ENCODE data around the gene CGN. TPM values are rescaled to one million over a fixed set of nuclear protein-coding genes. Genes with fewer than 3 reads are reported as not detected.

Gene CGN
- total and polyA plus RNA-seq, 2 donors (not counting 1 experiment from before 2014, with no cell fraction given) = 0.17 TPM

DNA sequence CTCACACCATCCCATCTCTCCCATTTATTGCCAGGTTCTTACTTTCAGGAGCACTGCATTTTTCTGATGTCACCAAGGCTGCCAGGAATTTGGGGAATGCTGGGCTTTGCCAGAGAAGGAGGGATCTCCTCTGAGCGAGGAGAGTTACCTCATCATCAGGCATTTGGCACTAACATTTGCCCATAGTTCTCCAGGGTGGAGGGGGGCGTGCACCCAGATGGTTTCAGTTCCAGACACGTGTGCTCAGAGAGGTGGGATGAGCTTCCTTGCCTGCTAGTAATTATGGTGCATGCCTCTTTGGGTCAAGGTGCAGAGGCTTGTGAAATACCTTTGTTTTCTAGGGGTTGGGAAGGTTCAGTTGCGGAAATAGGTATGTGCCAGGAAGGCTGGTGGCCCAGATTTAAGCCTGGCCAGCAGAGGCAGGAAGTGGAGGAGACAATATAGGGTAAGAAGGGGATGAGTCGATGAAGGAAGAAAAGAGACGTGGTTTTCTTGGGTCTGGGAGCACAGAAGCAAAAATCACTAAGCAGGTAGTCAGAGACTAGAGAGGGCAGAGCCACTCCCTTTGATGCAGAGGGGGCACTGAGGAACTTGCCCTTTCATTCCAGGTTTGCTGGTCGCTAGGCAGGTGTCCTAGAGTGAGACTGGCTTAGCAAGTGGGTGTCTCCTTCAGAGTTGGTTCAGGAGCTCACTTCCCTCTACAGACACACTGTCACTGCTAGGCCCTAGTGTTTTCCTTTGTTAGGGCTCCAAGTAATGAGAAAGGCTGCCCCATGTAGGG is 36.1 kb downstream of the CGN start:
- Histone ChIP-seq H3K9me3 (ENCODE audit: control insufficient read depth, insufficient read depth, low read depth, low read length) (no peaks in the 10 kb centered on the region), H3K79me2 (ENCODE audit: control insufficient read depth, insufficient read depth, low read length) (no peaks in the 10 kb centered on the region), H3K4me1 (ENCODE audit: control insufficient read depth, extremely low read depth, insufficient read depth, low read length) (peaks cover 36% of the 10 kb centered on the region), H3K4me3 (replicated peaks in 1 of 4; ENCODE audit: control extremely low read depth in 1 of 4, insufficient read depth in 1 of 4, low read depth in 3 of 4, low read length in 4 of 4) (peak overlapping the region in 1 of 4 experiments; percentile 9), H3K27me3 (ENCODE audit: control insufficient read depth, insufficient read depth, low read length) (no peaks in the 10 kb centered on the region), H3K36me3 (ENCODE audit: control insufficient read depth, insufficient read depth, low read length) (no peaks in the 10 kb centered on the region), H3K4me2 (ENCODE audit: extremely low read depth, insufficient read depth, low read length) (peak overlapping the region; percentile 55), H3K27ac (ENCODE audit: insufficient read depth, low read length) (peak overlapping the region; percentile 50), H4K20me1 (ENCODE audit: control insufficient read depth, extremely low read depth, insufficient read depth, low read length) (no peaks in the 10 kb centered on the region), H3K9ac (ENCODE audit: insufficient read depth, low read length) (no peak overlapping the region), H2AFZ (ENCODE audit: low read length) (no peak overlapping the region)
- peak; percentile 80 to 97 for DNase-seq (ENCODE audit: low read depth in 2 of 2)
- TF ChIP-seq EZH2 (IDR thresholded peaks at IDR 0.05; ENCODE audit: low read length, missing control alignments) = no peak
- TF ChIP-seq, protein P1, sequence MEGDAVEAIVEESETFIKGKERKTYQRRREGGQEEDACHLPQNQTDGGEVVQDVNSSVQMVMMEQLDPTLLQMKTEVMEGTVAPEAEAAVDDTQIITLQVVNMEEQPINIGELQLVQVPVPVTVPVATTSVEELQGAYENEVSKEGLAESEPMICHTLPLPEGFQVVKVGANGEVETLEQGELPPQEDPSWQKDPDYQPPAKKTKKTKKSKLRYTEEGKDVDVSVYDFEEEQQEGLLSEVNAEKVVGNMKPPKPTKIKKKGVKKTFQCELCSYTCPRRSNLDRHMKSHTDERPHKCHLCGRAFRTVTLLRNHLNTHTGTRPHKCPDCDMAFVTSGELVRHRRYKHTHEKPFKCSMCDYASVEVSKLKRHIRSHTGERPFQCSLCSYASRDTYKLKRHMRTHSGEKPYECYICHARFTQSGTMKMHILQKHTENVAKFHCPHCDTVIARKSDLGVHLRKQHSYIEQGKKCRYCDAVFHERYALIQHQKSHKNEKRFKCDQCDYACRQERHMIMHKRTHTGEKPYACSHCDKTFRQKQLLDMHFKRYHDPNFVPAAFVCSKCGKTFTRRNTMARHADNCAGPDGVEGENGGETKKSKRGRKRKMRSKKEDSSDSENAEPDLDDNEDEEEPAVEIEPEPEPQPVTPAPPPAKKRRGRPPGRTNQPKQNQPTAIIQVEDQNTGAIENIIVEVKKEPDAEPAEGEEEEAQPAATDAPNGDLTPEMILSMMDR (conservative IDR thresholded peaks at IDR 0.05 in 1 of 2, IDR thresholded peaks at IDR 0.05 in 1 of 2; ENCODE audit: low read depth in 1 of 2, low read length in 2 of 2) = no peak

DNA sequence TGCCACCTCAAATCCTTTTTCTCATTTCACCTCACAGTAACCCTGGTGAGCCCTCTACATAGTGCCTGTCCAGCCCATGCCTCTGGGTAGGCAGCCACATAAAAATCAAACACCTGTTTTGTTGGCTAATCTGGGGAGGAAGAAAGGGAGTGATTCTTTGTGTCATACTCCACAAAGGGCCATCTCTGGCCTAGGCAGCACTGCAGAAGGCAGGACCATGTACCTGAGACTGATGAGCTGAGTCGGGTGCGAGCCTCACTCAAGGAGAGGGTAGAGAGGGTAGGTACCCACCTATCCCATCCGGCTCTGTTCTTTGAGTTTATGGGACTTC is 36.7 kb downstream of the CGN start:
- no peaks in the 10 kb centered on the region for H3K79me2 ChIP-seq (ENCODE audit: control insufficient read depth, insufficient read depth, low read length)
- H3K4me1 ChIP-seq (ENCODE audit: control insufficient read depth, extremely low read depth, insufficient read depth, low read length) = peaks cover 34% of the 10 kb centered on the region
- H4K20me1 ChIP-seq (ENCODE audit: control insufficient read depth, extremely low read depth, insufficient read depth, low read length) = no peaks in the 10 kb centered on the region
- TF ChIP-seq, protein P1 (conservative IDR thresholded peaks at IDR 0.05 in 1 of 2, IDR thresholded peaks at IDR 0.05 in 1 of 2; ENCODE audit: low read depth in 1 of 2, low read length in 2 of 2) = no peak
- TF ChIP-seq EZH2 (IDR thresholded peaks at IDR 0.05; ENCODE audit: low read length, missing control alignments) = no peak
- H3K36me3 ChIP-seq (ENCODE audit: control insufficient read depth, insufficient read depth, low read length) = no peaks in the 10 kb centered on the region
- no peaks in the 10 kb centered on the region for H3K27me3 ChIP-seq (ENCODE audit: control insufficient read depth, insufficient read depth, low read length)
- H3K4me3 ChIP-seq (replicated peaks in 1 of 4; ENCODE audit: control extremely low read depth in 1 of 4, insufficient read depth in 1 of 4, low read depth in 3 of 4, low read length in 4 of 4) = peak overlapping the region in 1 of 4 experiments; percentile 9
- H3K9ac ChIP-seq (ENCODE audit: insufficient read depth, low read length) = no peak overlapping the region
- H3K27ac ChIP-seq (ENCODE audit: insufficient read depth, low read length) = peak overlapping the region; percentile 50
- H3K9me3 ChIP-seq (ENCODE audit: control insufficient read depth, insufficient read depth, low read depth, low read length) = no peaks in the 10 kb centered on the region
- H3K4me2 ChIP-seq (ENCODE audit: extremely low read depth, insufficient read depth, low read length) = peak overlapping the region; percentile 55
- no peak for DNase-seq (ENCODE audit: low read depth in 2 of 2)
- no peak overlapping the region for H2AFZ ChIP-seq (ENCODE audit: low read length)

DNA sequence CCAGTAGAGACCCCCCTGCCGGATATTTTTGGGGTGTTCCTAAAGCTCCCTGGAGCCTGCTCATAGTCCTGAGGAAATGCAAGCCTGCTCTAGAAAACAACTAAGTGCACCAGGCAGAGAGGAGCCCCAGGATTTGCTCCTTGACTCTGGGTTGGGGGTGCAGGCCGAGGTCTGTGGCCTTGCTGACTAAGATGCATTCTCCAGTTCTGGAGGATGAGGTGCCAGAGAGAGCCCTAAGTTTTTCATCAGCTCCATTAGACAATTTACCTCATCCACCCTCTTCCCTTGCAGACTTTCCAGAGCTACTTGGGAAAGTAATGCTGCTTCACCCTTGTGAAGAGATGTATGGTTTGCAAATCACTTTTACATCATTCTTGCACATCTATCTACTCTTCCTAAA is 38.0 kb downstream of the CGN start:
- no peaks in the 10 kb centered on the region for H3K9me3 ChIP-seq (ENCODE audit: control insufficient read depth, insufficient read depth, low read depth, low read length)
- H3K27ac ChIP-seq (ENCODE audit: insufficient read depth, low read length) = no peak overlapping the region
- no peaks in the 10 kb centered on the region for H3K36me3 ChIP-seq (ENCODE audit: control insufficient read depth, insufficient read depth, low read length)
- H3K9ac ChIP-seq (ENCODE audit: insufficient read depth, low read length) = no peak overlapping the region
- no peak overlapping the region for H3K4me3 ChIP-seq (replicated peaks in 1 of 4; ENCODE audit: control extremely low read depth in 1 of 4, insufficient read depth in 1 of 4, low read depth in 3 of 4, low read length in 4 of 4)
- no peaks in the 10 kb centered on the region for H4K20me1 ChIP-seq (ENCODE audit: control insufficient read depth, extremely low read depth, insufficient read depth, low read length)
- peak in 1 of 2 donors; percentile 17 for DNase-seq (ENCODE audit: low read depth in 2 of 2)
- no peak overlapping the region for H2AFZ ChIP-seq (ENCODE audit: low read length)
- H3K4me1 ChIP-seq (ENCODE audit: control insufficient read depth, extremely low read depth, insufficient read depth, low read length) = peaks cover 28% of the 10 kb centered on the region
- no peaks in the 10 kb centered on the region for H3K27me3 ChIP-seq (ENCODE audit: control insufficient read depth, insufficient read depth, low read length)
- H3K79me2 ChIP-seq (ENCODE audit: control insufficient read depth, insufficient read depth, low read length) = no peaks in the 10 kb centered on the region
- peak overlapping the region; percentile 72 for H3K4me2 ChIP-seq (ENCODE audit: extremely low read depth, insufficient read depth, low read length)
- TF ChIP-seq, protein P1 (conservative IDR thresholded peaks at IDR 0.05 in 1 of 2, IDR thresholded peaks at IDR 0.05 in 1 of 2; ENCODE audit: low read depth in 1 of 2, low read length in 2 of 2) = no peak
- no peak for TF ChIP-seq EZH2 (IDR thresholded peaks at IDR 0.05; ENCODE audit: low read length, missing control alignments)

Data from fibroblast of lung (primary cell).